Right forelimb (tissue), 1 donor: Measurements from ENCODE around the gene HPN.

Experiments used
- DNase-seq: peaks from one replicate; pipeline ENCODE4 v3.0.0-alpha.2; 2018

The HPN gene

DNA sequence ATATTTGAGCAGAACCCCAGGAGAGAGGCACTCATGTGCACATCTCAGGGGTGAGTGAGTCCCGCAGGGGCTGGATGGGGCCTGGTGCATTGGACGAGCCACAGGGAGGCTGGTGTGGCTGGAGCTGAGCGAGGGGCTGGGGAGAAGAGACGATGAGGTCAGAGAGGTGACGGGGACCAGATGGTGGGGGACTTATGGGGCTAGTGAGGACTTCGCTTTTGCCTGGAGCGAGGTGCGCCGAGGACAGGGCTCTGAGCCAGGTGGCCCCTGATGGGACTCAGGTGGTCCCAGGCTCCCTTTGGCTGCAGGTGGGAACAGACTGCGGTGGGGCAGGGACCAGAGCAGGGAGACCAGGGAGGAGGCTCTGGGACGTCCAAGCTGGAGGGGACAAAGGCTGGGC, 67.2 kb downstream of the HPN start:
- no peak for DNase-seq

DNA sequence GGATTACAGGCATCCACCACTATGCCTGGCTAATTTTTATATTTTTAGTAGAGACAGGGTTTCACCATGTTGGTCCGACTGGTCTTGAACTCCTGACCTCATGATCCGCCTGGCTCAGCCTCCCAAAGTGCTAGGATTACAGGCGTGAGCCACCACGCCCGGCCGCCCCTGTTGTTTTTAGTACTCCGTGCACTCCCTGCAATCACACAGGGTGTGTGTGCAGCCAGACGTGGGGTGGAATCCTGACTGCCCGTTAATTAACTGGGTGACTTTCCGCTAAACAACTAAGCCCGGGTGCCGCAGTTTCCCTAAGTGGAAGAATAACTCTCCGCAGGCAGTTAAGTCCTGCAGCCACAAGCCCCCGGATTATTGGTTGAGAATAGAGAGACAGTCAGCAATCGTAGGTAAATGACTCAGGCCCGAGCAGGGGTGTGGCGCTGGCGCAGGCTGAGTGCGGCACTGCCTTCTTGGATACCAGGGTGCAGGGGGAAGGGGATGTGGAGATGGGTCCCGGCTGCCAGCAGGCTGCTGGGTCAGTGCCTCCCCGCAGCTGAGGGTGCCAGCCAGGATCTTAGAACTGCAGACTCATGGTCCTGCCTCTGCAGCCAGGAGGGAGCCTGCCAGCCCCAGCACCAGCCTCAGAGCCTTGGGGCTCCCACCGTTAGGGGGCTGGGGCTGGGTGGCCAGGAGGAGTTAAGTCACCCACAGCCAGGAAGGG, 68.0 kb downstream of the HPN start:
- DNase-seq: no peak

DNA sequence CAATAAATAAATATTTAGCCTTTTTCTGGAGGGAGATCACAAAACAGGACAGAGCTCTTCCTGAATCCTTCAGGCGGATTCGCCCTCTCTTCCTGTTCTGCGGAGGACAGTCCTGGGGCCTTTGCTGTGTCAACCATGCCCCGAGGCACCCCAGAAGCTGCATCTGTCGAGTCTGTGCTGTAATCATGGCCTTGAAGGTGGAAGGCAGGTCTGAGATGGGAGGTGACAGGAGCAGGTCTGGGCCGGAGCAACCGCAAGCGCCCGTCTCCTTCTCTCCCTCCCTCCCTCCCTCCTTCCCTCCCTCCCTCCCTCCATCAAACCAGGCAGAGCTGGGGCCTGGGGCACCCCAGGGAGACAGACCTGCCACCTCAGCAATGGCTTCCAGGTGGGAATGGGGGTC, 69.5 kb downstream of the HPN start:
- no peak for DNase-seq

GRCh38 chr19:35112995-35113688, 71.6 kb downstream of the HPN start:
- DNase-seq: no peak

DNA sequence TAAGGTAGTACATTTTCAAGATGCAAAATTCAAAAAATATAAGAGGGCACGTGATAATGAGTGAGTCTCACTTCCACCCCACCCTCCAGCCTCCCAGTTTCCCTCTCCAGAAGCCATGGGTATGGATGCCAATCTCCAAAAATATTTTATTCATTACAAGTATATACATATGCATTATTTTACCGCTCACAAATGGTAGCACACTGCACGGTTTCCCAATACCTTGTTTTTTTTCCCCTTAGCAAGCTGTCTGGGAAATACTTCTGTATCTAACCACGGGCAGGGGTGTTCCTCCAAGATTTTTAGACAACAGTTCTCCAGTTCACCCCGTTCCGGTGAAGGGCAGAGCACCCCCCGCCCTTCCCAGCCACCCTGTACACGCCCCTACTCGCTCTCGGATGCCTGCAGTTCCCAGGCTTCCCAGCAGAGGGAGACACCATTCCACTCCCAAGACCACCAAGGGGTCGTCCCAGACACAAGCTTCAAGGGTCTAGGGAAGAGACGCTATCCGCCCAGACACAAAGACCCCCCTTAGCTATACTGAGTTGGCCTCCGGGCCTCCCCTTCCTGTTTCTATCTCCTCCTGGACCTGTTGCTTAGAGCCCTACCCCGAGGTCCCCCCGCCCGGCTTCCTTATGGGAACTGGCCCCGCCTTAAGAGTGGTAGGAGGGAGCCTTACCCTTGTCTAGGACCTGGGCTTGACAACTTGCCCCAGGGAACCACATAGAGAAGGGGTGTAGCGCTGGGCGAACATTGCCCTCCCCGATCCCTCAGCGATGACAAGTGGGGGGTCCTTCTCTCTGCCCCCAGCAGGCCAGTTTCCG, 73.0 kb downstream of the HPN start:
- DNase-seq: peak; percentile 90

DNA sequence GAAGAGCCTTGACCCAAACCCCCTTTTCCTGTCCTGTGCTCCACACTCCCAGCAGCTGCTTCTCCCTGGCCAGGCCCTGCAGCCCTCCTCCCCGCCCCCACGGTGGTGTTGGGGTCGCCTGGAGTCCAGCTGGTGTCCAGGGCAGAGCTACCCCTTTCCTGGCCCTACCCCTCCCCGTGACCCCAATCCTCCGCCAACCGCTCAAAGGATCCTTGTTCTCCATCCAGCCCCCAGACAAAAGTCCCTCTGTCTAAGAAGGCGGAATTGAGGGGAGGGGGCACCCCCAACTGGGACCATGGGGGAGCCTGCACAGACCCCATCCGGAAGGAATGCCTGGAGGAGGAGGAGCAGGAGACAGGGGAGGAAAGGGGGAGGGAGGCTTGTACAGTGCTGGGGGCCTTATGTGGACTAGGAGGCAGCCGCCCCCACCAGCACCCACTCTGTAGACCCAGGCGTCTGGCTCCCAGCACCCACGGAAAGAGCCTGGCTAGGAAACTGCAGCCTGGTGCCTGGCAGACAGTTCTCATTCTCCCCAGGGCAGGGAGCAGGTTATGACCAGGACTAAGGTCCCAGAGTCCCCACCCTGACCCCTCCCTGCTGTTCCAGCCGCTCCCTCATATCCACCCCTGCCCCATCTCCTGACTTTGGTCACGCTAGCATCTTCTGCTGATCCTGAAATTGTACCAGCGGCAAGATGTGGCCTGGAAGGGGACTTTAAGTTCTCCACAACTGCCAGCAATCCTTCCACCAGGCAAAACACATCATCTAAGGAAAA, 73.8 kb downstream of the HPN start, which contains the start of gene FXYD3:
FXYD3 (plus strand) TSS at position 647 of the 775 bp plus-strand sequence. CDS start 3,554 bp downstream, outside the sequence.
- DNase-seq: no peak
